ENCODE results near the gene MCTP1.

Gene MCTP1

DNA sequence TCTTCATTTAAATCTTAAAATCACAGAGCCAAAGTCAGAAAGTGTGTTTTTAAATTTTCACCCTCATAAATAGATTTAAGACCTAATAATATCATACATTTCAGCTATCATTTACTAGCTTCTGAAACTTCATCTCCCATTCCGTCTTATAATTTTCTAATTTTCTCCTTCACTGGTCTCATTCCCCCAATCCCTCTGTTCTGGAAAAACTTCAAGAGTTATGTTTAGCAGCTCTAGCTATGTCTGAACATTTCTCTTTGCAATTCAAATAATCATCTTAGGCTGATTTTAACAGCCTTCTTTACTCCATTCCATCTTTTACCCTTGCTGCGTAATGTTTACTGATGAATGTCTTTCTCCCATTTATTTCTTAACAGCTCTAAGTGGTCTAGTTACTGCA, 474.0 kb downstream of the MCTP1 start:
- DNase-seq (ENCODE audit: low read depth), result no peak

DNA sequence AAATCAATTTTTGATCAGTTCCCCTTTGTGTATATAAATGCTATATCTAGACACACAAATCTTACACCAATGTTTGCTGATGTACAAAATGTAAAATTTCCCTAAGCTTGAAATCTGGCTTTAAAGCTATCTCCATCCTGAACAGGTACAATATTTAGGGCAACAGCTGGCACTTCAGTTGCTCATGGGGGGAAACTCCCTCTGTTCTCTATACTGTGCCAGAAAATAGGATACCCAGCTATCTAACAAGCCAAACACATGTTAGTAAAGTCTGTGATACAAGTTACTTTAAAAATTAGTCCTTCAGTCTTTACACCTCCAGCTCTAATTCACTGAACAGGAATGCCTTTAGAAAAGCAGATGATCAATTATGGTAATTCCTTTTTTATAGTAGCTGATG, 474.6 kb downstream of the MCTP1 start:
- DNase-seq (ENCODE audit: low read depth), result no peak

DNA sequence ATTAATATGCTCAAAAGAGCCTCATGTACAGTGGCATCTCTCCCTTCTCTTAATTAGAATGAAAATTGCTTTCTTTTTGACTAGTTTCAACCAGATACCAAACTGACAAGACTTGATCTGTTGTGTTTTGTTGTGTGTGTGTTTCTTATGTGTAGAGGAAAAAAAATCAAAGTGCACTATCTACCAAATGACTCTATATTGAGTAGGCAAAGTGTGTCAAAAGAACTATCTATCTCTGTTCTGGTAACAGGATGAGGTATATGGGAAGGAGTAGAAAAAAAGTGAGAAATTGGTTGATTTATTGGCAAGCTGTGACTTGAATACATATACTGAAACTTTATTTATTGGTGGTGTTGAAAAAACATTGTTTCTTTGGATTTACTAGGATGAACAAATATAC, 476.4 kb downstream of the MCTP1 start:
- no peak for DNase-seq (ENCODE audit: low read depth)

DNA sequence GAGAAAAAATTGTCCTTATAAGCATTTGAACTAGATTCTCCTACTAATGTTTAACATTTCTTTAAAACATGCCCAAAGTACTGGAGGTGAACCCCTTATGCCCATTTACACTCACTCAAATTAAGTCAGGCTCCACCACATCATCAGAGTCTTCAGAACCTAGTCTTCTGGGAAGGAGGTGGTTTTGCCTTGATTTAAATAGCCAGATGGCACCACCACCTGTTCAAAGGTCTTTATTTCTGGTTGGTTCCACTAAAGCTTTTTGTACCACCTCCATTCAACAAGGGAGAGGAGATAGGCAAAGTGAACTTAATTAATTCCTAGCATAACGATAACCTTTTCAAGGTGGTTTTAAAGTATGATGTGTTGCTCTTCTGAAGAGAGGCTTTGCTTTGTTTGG, 476.9 kb downstream of the MCTP1 start:
- DNase-seq (ENCODE audit: low read depth), result no peak

DNA sequence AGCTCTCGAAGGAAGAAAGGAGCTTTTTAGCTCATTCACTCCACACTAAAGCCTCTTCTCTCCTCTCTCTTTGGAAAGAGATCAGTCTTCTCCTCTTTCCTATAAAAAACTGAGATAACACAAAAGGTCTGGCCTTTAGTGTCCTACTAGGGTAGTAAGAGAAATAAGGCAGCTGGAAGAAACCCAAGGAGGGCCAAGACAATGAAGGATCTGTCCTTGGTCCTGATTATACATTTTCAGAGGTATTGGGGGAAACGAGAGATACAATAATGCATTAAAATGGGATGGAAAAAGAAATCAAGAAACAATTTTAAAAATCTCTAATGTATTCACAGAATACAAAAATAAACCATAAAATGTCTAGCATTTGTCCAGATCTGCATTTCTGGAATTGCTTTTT, 482.4 kb downstream of the MCTP1 start:
- DNase-seq (ENCODE audit: low read depth), result no peak

DNA sequence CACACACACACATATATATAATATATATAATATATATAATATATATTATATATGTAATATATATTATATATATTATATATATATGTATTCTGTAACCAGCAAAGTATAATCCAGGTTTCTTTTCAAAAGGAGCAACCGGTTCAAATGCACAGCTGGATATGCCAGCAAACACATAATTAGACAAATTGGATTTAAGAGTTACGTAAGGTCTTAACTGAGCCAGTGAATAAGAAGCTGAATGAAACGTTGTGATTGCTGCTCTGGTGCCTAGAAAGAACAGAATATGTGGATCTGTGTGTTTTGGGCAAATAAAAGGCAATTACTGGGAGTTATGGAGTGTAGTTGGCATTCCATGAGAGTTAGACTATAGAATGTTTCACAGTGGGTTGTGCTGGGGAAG, 488.3 kb downstream of the MCTP1 start:
- DNase-seq (ENCODE audit: low read depth), result no peak

DNA sequence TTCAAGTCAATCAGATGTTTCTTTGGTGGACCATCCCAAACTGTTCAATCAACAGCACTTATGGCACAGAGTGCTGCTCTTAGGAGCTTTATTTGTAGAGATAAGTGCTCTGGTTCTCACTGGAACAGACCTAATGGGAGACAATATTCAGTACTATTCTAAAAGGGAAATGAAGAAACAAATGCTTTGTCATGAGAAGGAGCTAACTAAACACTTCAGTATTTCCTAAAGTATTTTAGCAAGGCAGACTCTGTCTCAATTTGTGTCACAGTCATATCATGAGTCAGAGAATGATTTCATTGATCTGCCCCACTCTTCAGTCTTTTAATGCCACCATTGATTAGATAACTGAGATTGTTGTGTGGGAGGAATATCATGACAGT, 491.1 kb downstream of the MCTP1 start:
- no peak for DNase-seq (ENCODE audit: low read depth)

DNA sequence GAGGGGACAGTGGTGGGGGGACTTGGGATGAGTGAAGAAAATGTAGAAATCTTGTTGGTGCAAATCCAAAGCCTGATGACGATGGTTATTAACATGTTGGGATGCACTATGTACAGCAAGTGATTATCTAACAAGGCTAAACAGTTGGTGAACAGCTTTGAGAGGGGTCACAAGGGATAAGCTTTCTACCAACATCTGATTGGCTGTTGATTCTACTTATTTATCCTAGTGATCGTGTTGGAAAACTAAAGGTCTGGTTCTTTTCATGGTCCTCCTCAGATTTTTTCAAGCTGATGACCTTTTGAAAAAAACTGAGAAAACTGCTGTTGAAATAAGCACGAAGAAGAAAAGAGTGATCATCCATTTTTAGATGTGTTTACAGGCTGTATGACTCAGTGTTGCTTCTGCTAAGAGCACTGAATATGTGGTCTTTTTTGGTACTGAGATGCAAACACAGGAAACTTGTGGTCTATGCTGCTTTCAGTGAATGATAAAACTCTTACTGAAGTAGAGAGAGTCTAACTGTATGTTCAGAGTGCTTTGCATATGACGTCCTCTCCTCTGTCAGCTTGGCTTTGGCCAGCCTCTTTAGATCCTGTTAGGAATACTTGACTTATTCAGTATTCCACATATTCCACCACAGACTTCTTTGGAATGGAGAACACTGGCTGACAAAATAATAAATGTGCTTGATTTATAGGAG, 491.6 kb downstream of the MCTP1 start:
- DNase-seq (ENCODE audit: low read depth), result peak; percentile 3

DNA sequence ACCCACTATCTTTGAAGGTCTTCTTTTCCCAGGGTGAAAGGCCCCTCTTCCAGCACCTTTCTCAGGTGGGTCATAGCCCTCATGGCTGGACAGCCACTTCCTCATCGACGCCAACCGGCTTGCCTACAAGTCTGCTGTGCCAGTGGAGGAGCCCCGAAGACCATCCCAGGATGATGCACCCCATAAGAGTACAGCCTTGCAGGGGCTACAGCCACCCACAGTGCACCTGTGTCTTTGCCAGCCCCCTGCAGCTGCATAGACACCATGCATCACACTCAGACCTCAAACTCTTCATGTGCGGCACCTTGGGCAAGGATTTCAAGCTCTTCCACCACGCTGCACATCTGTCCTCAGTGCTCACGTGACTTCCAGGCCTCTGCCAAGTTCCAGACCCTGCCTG, 493.1 kb downstream of the MCTP1 start:
- DNase-seq (ENCODE audit: low read depth), result no peak

DNA sequence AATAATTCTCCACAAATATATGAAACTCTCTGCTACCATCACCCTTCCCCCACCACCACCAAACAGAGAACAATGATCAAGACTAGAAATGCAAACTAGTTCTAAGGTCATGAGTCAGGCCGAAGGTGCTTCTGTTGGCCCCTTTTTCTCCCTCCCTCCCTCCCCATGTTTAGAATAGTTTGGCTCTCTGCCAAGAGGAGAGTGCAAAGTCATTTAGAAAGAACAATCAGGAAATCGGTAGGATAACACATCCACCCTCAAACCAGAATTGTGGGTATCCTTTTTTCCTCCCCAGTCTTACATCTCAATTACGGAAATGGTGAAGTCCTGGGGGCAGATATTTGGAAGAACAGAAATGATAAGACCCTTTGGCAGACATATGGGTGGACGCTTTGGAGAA, 496.4 kb downstream of the MCTP1 start:
- DNase-seq (ENCODE audit: low read depth), result no peak

DNA sequence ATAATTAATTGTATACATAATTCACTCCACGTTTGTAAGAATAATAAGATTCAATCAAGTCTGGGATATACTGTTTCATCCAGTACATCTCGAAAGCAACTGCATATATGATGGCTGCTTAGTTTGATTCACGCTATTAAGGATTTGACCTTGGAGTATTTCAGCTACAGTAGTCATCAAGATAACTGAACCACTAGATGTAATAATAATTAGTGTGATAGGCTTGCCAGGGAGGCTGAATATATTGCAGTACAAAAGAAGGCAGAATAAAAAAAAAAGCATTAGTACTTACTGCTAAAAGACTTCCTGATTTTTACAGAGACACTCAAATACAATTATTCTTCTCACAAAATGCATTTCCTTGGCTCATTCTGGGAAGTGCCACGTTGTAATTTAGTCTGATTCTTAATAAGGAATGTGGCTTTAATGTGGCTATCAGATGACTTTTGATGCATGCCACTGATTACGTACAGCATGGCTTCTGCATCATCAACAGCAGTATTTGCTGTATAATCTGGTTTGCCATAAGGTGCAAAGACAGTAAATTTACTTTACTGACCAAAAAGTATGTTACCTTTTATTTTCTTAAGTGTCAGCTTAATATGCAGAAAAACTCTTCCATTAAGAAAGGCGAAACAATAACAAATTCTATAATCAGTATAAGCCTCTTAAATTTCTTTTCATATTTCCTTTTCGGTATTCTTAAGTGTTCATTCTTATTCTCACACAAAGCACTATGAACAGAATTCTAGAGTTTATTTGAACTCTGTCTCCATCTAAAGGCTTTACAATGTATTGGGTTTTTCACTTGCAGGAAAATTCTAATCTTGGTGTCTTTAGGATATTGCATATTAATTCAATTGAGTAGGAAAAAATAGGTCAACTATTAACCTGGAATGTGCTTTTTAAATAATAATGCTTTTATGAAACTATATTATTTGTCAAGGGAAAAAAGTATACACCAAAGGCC, 500.1 kb downstream of the MCTP1 start:
- no peak for DNase-seq (ENCODE audit: low read depth)

DNA sequence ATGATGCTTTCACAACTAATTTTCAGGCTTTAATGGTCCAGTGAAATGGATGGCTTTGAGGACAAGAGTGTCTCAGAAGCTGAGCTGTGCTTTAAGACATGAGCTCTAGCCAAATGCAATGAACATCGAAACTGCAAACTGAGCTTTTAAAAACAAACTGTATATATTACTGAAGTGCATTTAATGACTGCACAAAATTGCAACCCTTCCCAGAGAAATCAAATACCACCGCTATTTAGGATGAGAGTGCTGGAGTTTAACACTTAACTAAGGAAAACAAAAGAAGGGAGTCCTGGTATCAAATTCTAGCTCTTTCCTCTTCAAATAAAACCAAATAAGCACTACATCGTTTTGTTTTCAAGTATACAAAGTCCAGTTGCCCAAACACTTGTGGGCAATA, 502.5 kb downstream of the MCTP1 start:
- no peak for DNase-seq (ENCODE audit: low read depth)

DNA sequence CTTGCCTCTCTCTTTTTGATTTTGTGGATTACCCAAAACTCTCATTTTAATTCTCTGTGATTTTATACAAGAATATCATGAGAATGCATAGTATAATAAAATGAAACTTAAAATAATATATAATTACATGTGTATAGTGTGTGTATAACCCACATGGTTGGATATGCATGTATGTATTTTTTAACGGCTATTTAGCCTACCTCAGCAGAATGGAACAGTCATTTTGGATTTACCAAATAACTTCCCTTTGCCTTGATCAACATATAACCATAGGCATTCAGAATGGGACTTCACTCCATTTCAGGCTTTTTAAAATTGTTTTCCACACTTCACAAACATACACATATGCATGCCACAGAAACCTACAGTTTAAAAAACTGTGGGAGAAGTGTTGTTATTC, 505.2 kb downstream of the MCTP1 start:
- DNase-seq (ENCODE audit: low read depth), result no peak

DNA sequence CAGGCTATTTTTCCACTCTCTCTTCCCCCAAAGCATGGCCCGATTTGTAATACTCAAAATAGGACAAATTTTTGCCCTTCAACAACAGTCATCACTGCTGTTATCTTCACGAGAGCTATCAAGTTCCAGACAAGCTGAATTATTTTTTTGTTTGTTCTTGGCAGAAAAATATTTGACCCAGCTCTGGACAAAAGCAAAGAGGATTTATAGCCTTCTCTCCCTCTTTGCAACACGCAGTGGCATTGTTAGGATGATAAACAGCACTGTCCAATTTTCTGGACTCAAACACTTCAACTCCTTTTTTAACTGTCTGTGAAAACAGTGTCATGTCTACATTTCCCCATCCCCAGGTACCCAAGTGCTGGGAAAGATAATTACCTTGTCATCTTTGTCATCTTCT, 506.2 kb downstream of the MCTP1 start:
- DNase-seq (ENCODE audit: low read depth), result no peak

DNA sequence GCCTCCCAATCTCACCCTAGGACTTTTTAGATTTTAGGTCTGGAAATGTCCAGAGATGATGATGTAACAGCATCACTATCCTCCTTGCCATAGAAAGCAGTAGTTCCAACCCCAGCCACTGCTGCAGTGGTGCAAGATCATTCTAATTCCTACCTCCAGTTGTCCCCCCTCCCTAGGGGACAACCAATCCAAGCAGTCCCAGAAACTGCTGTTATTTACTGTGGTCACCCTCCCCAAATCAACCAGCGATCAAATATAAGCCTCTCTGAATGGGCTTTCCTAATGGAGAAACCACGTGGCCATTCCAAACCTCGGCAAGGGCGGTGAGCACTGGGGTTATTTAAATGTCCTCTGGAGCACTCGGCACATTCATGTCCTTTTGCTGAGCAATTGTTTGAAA, 506.6 kb downstream of the MCTP1 start:
- no peak for DNase-seq (ENCODE audit: low read depth)

DNA sequence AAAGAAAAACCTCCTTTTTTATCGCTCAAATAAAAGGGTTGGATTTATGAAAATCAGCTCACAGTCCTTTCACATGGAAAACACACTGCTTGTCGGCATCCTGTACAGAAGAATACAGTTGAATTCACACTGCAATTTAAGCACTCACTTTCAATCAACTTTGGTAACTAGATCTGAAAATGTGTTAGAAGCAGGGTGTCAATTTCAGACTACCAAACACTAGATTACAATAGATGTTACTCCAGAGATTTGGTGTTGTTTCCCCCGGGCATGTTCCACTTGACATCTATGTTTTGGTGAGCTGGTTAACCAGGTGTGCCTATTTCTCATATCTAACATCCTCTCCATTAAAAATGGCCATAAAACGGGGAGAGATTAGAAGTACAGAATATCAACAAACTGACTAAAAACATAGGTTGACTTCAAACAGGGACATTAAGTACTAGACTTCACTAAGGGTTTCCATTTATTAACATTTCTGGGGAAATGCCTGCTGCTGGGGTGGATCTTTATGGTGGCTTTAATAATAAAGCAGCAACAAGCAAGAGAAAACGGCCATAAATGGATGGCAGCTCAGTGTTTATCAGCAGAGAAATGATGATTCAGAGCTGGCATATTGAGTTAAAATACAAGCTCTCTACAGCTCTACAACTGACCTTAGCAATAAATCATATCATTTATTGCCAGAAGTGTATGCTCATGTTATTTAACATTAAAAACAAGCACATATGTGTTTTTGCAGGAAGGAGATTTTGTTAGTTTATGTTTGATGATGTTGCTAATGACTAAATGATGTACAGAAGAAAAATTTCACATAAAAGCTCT, 507.6 kb downstream of the MCTP1 start:
- no peak for DNase-seq (ENCODE audit: low read depth)

DNA sequence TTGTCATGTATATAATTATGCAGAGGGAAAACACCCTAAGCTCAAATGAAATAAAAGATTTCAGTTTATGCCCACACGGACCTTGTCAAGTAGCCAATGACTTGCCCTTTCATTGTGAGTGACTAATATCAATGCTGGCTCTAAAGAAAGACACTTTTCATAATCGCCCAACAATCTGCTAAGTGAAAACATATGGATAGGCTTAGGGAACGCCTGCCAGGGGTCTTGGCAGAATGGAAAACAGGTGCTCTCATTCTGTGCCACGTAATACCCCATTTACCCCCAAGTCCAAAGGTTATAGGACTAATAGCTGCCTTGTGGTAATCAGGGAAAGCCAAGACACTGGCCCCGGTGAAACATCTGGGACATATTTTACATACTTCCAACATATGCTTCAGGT, 508.7 kb downstream of the MCTP1 start:
- DNase-seq (ENCODE audit: low read depth), result no peak

DNA sequence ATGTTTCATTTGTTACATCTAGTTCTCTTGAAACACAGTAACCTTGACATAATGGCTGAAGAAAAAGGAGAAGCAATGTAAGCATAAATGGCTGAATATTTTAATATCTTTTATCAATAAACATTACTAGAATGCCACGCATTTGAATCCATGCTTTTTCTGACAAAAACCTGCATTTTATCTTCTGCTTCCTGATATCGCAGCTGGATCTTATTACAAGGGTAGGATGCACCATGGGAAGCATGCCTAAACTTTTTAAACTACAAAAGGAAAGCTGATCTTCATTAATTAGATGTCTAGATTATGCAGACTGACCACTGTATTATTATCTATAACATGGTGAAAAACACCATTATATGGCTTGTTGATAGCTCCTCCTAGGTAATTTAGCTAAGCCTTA, 509.8 kb downstream of the MCTP1 start:
- DNase-seq (ENCODE audit: low read depth), result no peak

DNA sequence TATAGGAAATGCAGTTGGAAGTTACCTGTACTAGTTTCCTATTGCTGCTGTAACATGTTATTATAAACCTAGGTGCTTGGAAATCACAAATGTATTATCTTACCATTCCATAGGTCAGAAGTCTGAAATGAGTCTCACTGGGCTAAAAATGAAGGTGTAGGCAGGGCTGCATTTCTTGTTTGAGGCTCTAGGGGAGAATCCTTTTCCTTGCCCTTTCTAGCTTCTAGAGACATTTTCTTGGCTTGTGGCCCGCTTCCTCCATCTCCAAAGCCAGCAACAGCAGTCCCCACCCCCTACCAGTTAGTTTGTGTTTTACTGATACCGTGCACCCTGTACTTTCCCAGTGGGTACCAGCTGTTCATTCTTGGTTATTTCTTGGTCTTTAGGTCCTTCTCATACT, 513.2 kb downstream of the MCTP1 start:
- no peak for DNase-seq (ENCODE audit: low read depth)

DNA sequence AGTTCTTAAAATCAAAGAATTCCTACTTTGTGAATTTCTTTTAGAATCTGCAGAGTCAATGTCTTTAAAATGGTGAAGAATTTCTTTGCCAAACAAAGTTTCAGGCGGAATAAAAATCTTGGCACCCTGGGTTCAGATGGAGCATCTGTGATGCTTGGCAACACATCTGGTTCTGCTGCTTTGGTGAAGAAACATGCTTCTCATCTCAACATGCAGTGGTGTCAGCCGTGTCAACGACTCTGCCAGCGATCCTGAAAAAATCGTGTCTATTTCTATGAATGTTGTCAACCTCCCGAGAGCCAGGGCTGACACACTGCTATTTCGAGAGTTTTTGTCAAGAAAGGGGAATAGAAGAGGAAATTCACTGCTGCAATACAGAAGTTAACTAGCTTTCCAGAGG, 514.9 kb downstream of the MCTP1 start:
- no peak for DNase-seq (ENCODE audit: low read depth)

DNA sequence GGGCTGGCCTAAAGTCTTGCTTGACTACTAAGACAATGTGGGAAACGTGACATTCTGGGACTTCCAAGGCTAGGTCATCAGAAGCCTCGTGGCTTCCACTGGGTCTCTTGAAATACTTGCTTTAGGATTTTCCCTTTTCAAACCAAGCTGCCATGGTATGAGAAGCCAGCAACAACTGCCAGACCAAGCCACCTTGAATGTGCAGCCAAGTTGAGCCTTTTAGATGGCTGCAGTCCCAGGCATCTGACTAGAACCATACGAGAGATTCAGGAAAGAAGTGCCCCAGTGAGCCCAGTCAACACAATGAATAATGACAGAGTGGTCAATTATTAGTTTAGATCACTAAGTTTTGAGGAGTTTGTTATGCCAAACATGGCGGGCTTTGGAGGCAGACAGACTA, 523.1 kb downstream of the MCTP1 start:
- DNase-seq (ENCODE audit: low read depth), result no peak

DNA sequence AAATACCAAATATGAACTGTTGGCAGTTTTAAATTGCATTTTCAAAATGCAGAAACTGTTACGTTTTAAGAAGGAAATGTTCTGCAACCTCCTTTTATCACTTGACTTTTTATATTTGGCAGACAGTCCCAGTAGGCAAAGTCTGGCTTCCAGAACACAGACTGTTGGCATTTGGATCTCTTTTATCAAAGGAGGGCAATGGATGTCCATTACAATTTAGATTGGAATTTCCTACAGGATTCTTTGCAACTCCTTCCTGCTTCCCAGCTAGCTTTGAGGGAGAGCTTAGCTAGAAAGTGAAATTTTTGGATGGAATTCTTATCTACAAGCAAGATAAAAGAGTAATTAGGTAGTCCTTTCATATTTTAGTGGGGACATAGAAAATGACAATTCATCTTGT, 523.8 kb downstream of the MCTP1 start:
- no peak for DNase-seq (ENCODE audit: low read depth)

DNA sequence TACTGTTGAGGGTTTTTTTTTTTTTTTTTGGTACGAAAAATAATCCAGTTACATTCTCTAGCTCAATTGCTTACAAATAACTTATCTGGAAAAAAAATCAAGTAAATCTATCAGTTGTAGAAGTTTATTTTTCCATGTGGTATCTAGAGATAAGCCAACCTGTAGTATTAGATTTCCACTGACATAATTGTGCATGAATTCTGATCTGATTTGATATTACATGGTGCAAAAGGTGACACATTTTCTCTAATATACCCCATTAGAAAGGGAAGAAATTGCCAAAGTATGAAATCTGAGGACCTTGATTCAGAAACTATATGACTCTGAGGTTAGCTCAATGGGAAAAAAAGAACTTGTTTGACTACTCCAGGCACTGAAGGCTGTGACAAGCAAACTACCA, 524.9 kb downstream of the MCTP1 start:
- no peak for DNase-seq (ENCODE audit: low read depth)
